Measurements from ENCODE around the gene DNALI1. TPM values are rescaled to one million over a fixed set of nuclear protein-coding genes. Genes with fewer than 3 reads are reported as not detected.
"Not testable (repeated sequence)": the region's sequence is repeated elsewhere in the genome, so short reads cannot be mapped to it uniquely, and the experiment has no call there.

DNALI1 gene
- total RNA-seq, 1 donor from 2014 or later = 35.9 TPM

GRCh38 chr1:37553927-37554808, 2.6 kb upstream of the DNALI1 start, which contains the start of gene SNIP1:
SNIP1 (minus strand) TSS chr1:37554293; CDS start chr1:37554229, 64 bp downstream.
- peak; percentile 96 for DNase-seq (ENCODE audit: low read depth)

GRCh38 chr1:37557402-37557801, 662 bp downstream of the DNALI1 start:
- DNase-seq (ENCODE audit: low read depth) = no peak

- peak; percentile 78 for DNase-seq (ENCODE audit: low read depth)
These were observed 1.7 kb downstream of the DNALI1 start for GRCh38 chr1:37558411-37558810.

GRCh38 chr1:37559080-37559479, 2.3 kb downstream of the DNALI1 start:
- no peak for DNase-seq (ENCODE audit: low read depth)

- not testable (repeated sequence) for DNase-seq (ENCODE audit: low read depth)
These were observed 3.2 kb downstream of the DNALI1 start for GRCh38 chr1:37559957-37560379.

- peak; percentile 49 for DNase-seq (ENCODE audit: low read depth)
These were observed 3.8 kb downstream of the DNALI1 start for GRCh38 chr1:37560401-37561132.

GRCh38 chr1:37561133-37562132, 4.7 kb downstream of the DNALI1 start:
- DNase-seq (ENCODE audit: low read depth) = no peak

- DNase-seq (ENCODE audit: low read depth) = no peak
These were observed 6.2 kb downstream of the DNALI1 start for GRCh38 chr1:37562984-37563383.

GRCh38 chr1:37564892-37565291, 8.2 kb downstream of the DNALI1 start:
- no peak for DNase-seq (ENCODE audit: low read depth)

GRCh38 chr1:37567023-37567422, 10.3 kb downstream of the DNALI1 start:
- DNase-seq (ENCODE audit: low read depth) = no peak

GRCh38 chr1:37570528-37571334, 14.0 kb downstream of the DNALI1 start:
- DNase-seq (ENCODE audit: low read depth) = no peak

GRCh38 chr1:37574834-37575480, 18.2 kb downstream of the DNALI1 start:
- peak; percentile 86 for DNase-seq (ENCODE audit: low read depth)

GRCh38 chr1:37575692-37576091, 19.0 kb downstream of the DNALI1 start:
- no peak for DNase-seq (ENCODE audit: low read depth)

GRCh38 chr1:37584544-37584943, 27.8 kb downstream of the DNALI1 start:
- not testable (repeated sequence) for DNase-seq (ENCODE audit: low read depth)

- no peak for DNase-seq (ENCODE audit: low read depth)
These were observed 32.2 kb downstream of the DNALI1 start for GRCh38 chr1:37588939-37589338.

GRCh38 chr1:37593726-37594125, 37.0 kb downstream of the DNALI1 start:
- DNase-seq (ENCODE audit: low read depth) = no peak

GRCh38 chr1:37595440-37596181, 38.9 kb downstream of the DNALI1 start, which contains the start of gene GNL2:
GNL2 (minus strand) TSS chr1:37595937; CDS start chr1:37595822, 115 bp downstream.
- peak; percentile 97 for DNase-seq (ENCODE audit: low read depth)

- DNase-seq (ENCODE audit: low read depth) = no peak
These were observed 39.5 kb downstream of the DNALI1 start for GRCh38 chr1:37596182-37596667.
